ENCODE measurements around the gene GPATCH2L.

The GPATCH2L gene

DNA sequence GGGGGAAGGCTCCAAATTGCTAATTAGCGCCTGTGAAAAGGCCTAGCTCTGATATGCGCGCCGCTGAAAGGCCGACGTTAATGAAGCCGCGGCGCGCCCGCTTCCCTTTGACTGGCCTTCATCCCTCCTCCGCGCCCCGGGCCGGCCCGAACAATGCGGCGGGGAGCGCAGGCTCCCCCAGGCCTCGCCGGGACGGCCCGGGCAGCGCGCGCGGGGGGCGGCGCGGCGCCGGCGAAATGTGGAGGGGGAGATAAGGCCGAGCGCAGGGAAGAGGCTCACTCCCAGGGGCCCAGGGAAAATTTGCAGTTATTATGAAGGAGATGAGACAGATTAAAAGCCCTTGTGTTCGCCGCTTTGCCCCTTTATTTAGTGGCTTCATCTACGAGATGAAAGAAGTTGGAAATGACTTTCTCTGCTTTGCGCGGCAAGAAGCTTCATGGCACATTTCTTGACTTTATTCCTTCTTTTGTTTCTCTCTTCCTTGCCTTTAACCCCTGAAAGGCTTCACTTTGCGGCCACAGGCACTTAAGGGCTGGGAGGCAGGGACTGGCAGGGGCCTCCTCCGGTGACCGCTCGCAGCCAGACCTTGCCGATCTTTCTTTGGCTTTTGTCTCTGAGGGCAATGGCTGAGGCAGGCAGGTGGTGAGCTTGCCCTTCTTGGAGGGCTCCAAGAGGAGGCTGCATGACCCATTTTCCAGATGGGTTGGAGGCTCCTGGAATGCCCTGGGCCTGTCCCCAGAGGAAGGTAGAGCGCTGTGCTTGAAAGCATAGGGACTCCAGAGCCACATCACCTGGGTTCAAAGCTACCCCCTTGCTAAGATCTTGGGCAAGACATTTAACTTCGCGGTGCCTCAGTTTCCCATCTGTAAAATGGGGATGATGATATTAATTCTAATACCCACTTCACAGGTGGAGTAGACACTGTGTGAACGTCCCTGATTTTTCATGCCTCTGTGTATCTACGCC lies 12.7 kb upstream of the GPATCH2L start:
- H3K27ac ChIP-seq (ENCODE audit: extremely low read depth, low read depth, low read length) = no peak overlapping the region
- H3K4me3 ChIP-seq (ENCODE audit: low read depth, low read length) = no peak overlapping the region
- no peaks in the 10 kb centered on the region for H3K4me1 ChIP-seq (ENCODE audit: control insufficient read depth, insufficient read depth, low read length)
- no peaks in the 10 kb centered on the region for H3K9me3 ChIP-seq (ENCODE audit: control insufficient read depth, insufficient read depth, low read depth, low read length)
- CTCF ChIA-PET = no interaction called here
- POLR2A ChIA-PET = no interaction called here
- TF ChIP-seq, protein P1, sequence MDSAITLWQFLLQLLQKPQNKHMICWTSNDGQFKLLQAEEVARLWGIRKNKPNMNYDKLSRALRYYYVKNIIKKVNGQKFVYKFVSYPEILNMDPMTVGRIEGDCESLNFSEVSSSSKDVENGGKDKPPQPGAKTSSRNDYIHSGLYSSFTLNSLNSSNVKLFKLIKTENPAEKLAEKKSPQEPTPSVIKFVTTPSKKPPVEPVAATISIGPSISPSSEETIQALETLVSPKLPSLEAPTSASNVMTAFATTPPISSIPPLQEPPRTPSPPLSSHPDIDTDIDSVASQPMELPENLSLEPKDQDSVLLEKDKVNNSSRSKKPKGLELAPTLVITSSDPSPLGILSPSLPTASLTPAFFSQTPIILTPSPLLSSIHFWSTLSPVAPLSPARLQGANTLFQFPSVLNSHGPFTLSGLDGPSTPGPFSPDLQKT (IDR thresholded peaks at IDR 0.05; ENCODE audit: borderline replicate concordance, low read depth, low read length) = no peak
- TF ChIP-seq, protein P2, sequence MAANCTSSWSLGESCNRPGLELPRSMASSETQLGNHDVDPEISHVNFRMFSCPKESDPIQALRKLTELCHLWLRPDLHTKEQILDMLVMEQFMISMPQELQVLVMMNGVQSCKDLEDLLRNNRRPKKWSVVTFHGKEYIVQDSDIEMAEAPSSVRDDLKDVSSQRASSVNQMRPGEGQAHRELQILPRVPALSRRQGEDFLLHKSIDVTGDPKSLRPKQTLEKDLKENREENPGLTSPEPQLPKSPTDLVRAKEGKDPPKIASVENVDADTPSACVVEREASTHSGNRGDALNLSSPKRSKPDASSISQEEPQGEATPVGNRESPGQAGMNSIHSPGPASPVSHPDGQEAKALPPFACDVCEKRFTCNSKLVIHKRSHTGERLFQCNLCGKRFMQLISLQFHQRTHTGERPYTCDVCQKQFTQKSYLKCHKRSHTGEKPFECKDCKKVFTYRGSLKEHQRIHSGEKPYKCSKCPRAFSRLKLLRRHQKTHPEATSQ (tag by site-specific recombination; IDR thresholded peaks at IDR 0.05) = no peak
- TF ChIP-seq PRDM1 (tag by site-specific recombination; IDR thresholded peaks at IDR 0.05) (no peak), RBAK (tag by site-specific recombination; IDR thresholded peaks at IDR 0.05) (no peak), ZNF623 (tag by site-specific recombination; IDR thresholded peaks at IDR 0.05) (no peak), ZNF274 (IDR thresholded peaks at IDR 0.05; ENCODE audit: low read length) (no peak), ZNF274 (tag by site-specific recombination; IDR thresholded peaks at IDR 0.05; ENCODE audit: borderline replicate concordance) (no peak), KLF10 (tag by site-specific recombination; IDR thresholded peaks at IDR 0.05) (no peak), ZNF791 (tag by site-specific recombination; IDR thresholded peaks at IDR 0.05) (no peak), ZNF16 (tag by site-specific recombination; IDR thresholded peaks at IDR 0.05; ENCODE audit: low read depth) (no peak), ZEB2 (tag by site-specific recombination; IDR thresholded peaks at IDR 0.05) (no peak), ZNF404 (tag by site-specific recombination; IDR thresholded peaks at IDR 0.05) (no peak), ZBTB48 (tag by site-specific recombination; IDR thresholded peaks at IDR 0.05) (no peak), ZNF560 (tag by site-specific recombination; IDR thresholded peaks at IDR 0.05; ENCODE audit: borderline replicate concordance) (no peak), YY2 (tag by site-specific recombination; IDR thresholded peaks at IDR 0.05) (no peak)
- TF ChIP-seq, protein P3, sequence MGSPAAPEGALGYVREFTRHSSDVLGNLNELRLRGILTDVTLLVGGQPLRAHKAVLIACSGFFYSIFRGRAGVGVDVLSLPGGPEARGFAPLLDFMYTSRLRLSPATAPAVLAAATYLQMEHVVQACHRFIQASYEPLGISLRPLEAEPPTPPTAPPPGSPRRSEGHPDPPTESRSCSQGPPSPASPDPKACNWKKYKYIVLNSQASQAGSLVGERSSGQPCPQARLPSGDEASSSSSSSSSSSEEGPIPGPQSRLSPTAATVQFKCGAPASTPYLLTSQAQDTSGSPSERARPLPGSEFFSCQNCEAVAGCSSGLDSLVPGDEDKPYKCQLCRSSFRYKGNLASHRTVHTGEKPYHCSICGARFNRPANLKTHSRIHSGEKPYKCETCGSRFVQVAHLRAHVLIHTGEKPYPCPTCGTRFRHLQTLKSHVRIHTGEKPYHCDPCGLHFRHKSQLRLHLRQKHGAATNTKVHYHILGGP (tag by site-specific recombination; IDR thresholded peaks at IDR 0.05) = no peak
- TF ChIP-seq, protein P4, sequence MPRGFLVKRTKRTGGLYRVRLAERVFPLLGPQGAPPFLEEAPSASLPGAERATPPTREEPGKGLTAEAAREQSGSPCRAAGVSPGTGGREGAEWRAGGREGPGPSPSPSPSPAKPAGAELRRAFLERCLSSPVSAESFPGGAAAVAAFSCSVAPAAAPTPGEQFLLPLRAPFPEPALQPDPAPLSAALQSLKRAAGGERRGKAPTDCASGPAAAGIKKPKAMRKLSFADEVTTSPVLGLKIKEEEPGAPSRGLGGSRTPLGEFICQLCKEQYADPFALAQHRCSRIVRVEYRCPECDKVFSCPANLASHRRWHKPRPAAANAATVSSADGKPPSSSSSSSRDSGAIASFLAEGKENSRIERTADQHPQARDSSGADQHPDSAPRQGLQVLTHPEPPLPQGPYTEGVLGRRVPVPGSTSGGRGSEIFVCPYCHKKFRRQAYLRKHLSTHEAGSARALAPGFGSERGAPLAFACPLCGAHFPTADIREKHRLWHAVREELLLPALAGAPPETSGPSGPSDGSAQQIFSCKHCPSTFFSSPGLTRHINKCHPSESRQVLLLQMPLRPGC (tag by site-specific recombination; IDR thresholded peaks at IDR 0.05) = no peak
- TF ChIP-seq, protein P5, sequence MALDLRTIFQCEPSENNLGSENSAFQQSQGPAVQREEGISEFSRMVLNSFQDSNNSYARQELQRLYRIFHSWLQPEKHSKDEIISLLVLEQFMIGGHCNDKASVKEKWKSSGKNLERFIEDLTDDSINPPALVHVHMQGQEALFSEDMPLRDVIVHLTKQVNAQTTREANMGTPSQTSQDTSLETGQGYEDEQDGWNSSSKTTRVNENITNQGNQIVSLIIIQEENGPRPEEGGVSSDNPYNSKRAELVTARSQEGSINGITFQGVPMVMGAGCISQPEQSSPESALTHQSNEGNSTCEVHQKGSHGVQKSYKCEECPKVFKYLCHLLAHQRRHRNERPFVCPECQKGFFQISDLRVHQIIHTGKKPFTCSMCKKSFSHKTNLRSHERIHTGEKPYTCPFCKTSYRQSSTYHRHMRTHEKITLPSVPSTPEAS (tag by site-specific recombination; IDR thresholded peaks at IDR 0.05) = no peak
- TF ChIP-seq, protein P6, sequence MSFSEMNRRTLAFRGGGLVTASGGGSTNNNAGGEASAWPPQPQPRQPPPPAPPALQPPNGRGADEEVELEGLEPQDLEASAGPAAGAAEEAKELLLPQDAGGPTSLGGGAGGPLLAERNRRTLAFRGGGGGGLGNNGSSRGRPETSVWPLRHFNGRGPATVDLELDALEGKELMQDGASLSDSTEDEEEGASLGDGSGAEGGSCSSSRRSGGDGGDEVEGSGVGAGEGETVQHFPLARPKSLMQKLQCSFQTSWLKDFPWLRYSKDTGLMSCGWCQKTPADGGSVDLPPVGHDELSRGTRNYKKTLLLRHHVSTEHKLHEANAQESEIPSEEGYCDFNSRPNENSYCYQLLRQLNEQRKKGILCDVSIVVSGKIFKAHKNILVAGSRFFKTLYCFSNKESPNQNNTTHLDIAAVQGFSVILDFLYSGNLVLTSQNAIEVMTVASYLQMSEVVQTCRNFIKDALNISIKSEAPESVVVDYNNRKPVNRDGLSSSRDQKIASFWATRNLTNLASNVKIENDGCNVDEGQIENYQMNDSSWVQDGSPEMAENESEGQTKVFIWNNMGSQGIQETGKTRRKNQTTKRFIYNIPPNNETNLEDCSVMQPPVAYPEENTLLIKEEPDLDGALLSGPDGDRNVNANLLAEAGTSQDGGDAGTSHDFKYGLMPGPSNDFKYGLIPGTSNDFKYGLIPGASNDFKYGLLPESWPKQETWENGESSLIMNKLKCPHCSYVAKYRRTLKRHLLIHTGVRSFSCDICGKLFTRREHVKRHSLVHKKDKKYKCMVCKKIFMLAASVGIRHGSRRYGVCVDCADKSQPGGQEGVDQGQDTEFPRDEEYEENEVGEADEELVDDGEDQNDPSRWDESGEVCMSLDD (tag by site-specific recombination; IDR thresholded peaks at IDR 0.05) = no peak
- TF ChIP-seq, protein P7, sequence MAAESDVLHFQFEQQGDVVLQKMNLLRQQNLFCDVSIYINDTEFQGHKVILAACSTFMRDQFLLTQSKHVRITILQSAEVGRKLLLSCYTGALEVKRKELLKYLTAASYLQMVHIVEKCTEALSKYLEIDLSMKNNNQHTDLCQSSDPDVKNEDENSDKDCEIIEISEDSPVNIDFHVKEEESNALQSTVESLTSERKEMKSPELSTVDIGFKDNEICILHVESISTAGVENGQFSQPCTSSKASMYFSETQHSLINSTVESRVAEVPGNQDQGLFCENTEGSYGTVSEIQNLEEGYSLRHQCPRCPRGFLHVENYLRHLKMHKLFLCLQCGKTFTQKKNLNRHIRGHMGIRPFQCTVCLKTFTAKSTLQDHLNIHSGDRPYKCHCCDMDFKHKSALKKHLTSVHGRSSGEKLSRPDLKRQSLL (tag by site-specific recombination; IDR thresholded peaks at IDR 0.05) = no peak
- no peaks in the 10 kb centered on the region for H3K36me3 ChIP-seq (ENCODE audit: control insufficient read depth in 2 of 2, insufficient read depth in 1 of 2, low read length in 2 of 2)
